GM12878 (cell line): Measurements from ENCODE around the gene P4HA3.

Experiments
- CTCF ChIP-seq, 3 experiments: IDR thresholded peaks in 2 of 3; conservative IDR thresholded peaks in 1 of 3; 2 replicates each; pipeline ENCODE4 v1.5.1; 2011; ENCODE audit warnings: low read depth in 3 of 3, low read length in 3 of 3, mild to moderate bottlenecking in 3 of 3, control low read depth in 2 of 3, moderate library complexity in 2 of 3, inconsistent platforms in 1 of 3, mixed read lengths in 1 of 3; ENCODE audit not compliant: control insufficient read depth in 2 of 3, insufficient read depth in 1 of 3; ENCODE audit errors: extremely low read depth in 1 of 3
- E2F4 ChIP-seq: IDR thresholded peaks from 2 replicates; pipeline ENCODE4 v1.6.1; 2012; ENCODE audit warnings: low read depth, low read length, improper control_type of control experiment
- EZH2 ChIP-seq: IDR thresholded peaks from 2 replicates; pipeline ENCODE4 v1.6.1; 2012; ENCODE audit warnings: low read depth, mild to moderate bottlenecking, control low read depth, inconsistent platforms, low read length, borderline replicate concordance; ENCODE audit not compliant: control insufficient read depth
- GATAD2B ChIP-seq: fragments of 450-650 bp; conservative IDR thresholded peaks from 2 replicates; pipeline ENCODE4 v1.6.1; 2017; ENCODE audit warnings: low read depth, mild to moderate bottlenecking, moderate library complexity
- MXI1 ChIP-seq: fragments of 150-350 bp; IDR thresholded peaks from 2 replicates; pipeline ENCODE4 v1.6.1; 2011; ENCODE audit warnings: low read depth, mild to moderate bottlenecking, inconsistent platforms, low read length, improper control_type of control experiment
- NR2C2 ChIP-seq: IDR thresholded peaks from 2 replicates; pipeline ENCODE4 v1.6.1; 2011; ENCODE audit warnings: borderline replicate concordance, low read depth; ENCODE audit not compliant: control insufficient read depth, insufficient read length
- RELA ChIP-seq: fragments of 450-650 bp; IDR thresholded peaks from 2 replicates; pipeline ENCODE4 v1.8.0; 2014; ENCODE audit warnings: borderline replicate concordance; ENCODE audit not compliant: partially characterized antibody
- YY1 ChIP-seq: IDR thresholded peaks from 2 replicates; pipeline ENCODE4 v1.6.1; 2011; ENCODE audit warnings: low read depth, mild to moderate bottlenecking, low read length

- TF ChIP-seq EZH2 (no peak), MXI1 (no peak), CTCF (IDR thresholded peaks at IDR 0.05 in 2 of 3, conservative IDR thresholded peaks at IDR 0.05 in 1 of 3; ENCODE audit: control insufficient read depth in 2 of 3, extremely low read depth in 1 of 3, insufficient read depth in 1 of 3, low read depth in 3 of 3, low read length in 3 of 3) (no peak), YY1 (no peak), NR2C2 (no peak), E2F4 (no peak), RELA (no peak), GATAD2B (no peak)
These were observed 9.1 kb upstream of the P4HA3 start for GRCh38 chr11:74320538-74320937.
